Fibroblast of skin of left biceps (primary cell): ENCODE data around the gene RPS15.

Experiments used
- DNase-seq, 2 experiments: peaks; one replicate each; pipeline ENCODE4 v3.0.0-alpha.2; 2013; ENCODE audit warnings: low read depth in 2 of 2

Gene RPS15

GRCh38 chr19:1438035-1438932 lies at the start of gene RPS15:
TSS of gene RPS15 (plus strand) at chr19:1438396. CDS start at chr19:1438426, 30 bp downstream.
- DNase-seq: peak; percentile 81 to 82

GRCh38 chr19:1388637-1389026 lies 49.6 kb upstream of the RPS15 start:
- DNase-seq: no peak

GRCh38 chr19:1389033-1389940 lies 48.9 kb upstream of the RPS15 start:
- no peak for DNase-seq

- no peak for DNase-seq
Measured at GRCh38 chr19:1390890-1391423, 47.2 kb upstream of the RPS15 start.

- DNase-seq: no peak
Measured at GRCh38 chr19:1392407-1392806, 45.8 kb upstream of the RPS15 start.

- no peak for DNase-seq
Measured at GRCh38 chr19:1392939-1393530, 45.2 kb upstream of the RPS15 start.

GRCh38 chr19:1393841-1394240 lies 44.4 kb upstream of the RPS15 start:
- DNase-seq: no peak

GRCh38 chr19:1394252-1395193 lies 43.7 kb upstream of the RPS15 start:
- no peak for DNase-seq

GRCh38 chr19:1395194-1396018 lies 42.8 kb upstream of the RPS15 start:
- no peak for DNase-seq

- no peak for DNase-seq
Measured at GRCh38 chr19:1396019-1396767, 42.0 kb upstream of the RPS15 start.

- DNase-seq: no peak
Measured at GRCh38 chr19:1396768-1397679, 41.2 kb upstream of the RPS15 start.

- DNase-seq: no peak
Measured at GRCh38 chr19:1397838-1398237, 40.4 kb upstream of the RPS15 start.

- no peak for DNase-seq
Measured at GRCh38 chr19:1399079-1399478, 39.1 kb upstream of the RPS15 start.

- DNase-seq: no peak
Measured at GRCh38 chr19:1399745-1400144, 38.5 kb upstream of the RPS15 start.

GRCh38 chr19:1400281-1401137 lies 37.7 kb upstream of the RPS15 start:
- DNase-seq: no peak

GRCh38 chr19:1401138-1401888 lies 36.9 kb upstream of the RPS15 start, which contains the start of gene GAMT:
TSS of gene GAMT (minus strand) at chr19:1401542. CDS start at chr19:1401476, 66 bp downstream.
- DNase-seq: no peak
